GM12878 (cell line): ENCODE measurements around the gene SIGLEC14. TPM values are rescaled to one million over a fixed set of nuclear protein-coding genes. Genes with fewer than 3 reads are reported as not detected.

Source experiments
- ATAC-seq: fragments of 200-7000 bp; cut with Tn5 transposase; 3 replicates; pipeline ENCODE4 v1.9.1; 2020; ENCODE audit warnings: mild to moderate bottlenecking, moderate library complexity
- BruUV-seq: library from RNA; stranded (reverse); fragments of 400-500 nt; replicated peaks from 2 replicates; lab custom pipeline; 2021; lab: Mats Ljungman, UMichigan
- CTCF ChIA-PET: fragments of 300-600 bp; sonication (Branson Sonifier 250); formaldehyde crosslinking; extraction: SDS; loops from one replicate; lab custom pipeline; 2021; ENCODE audit warnings: inconsistent platforms; lab: Yijun Ruan, JAX
- POLR2A ChIA-PET: fragments of 350-600 bp; formaldehyde crosslinking; extraction: SDS; loops from one replicate; lab custom pipeline; 2021; ENCODE audit warnings: inconsistent platforms; lab: Charles Lee
- RAD21 ChIA-PET: fragments of 300-600 bp; sonication (Branson Sonifier 250); formaldehyde crosslinking; loops from one replicate; lab custom pipeline; 2023; ENCODE audit warnings: antibody characterized with exemption; ENCODE audit not compliant: unreplicated experiment; lab: Charles Lee
- SMC1A ChIA-PET: fragments of 300-600 bp; sonication (Branson Sonifier 250); formaldehyde crosslinking; loops from one replicate; lab custom pipeline; 2023; ENCODE audit not compliant: unreplicated experiment, uncharacterized antibody; lab: Charles Lee
- DNase-seq: peaks from one replicate; pipeline ENCODE4 v3.0.0-alpha.2; 2011; ENCODE audit warnings: low read depth, low spot score
- FAIRE-seq: peaks from 3 replicates; lab custom pipeline; 2011; peaks lifted over from hg19 to GRCh38; lab: Jason Lieb, UNC
- H2AFZ ChIP-seq: 2 replicates; pipeline ENCODE4 v1.6.0; 2011; ENCODE audit warnings: low read depth, low read length, control low read depth; ENCODE audit not compliant: control insufficient read depth
- H3K27ac ChIP-seq: 2 replicates; pipeline ENCODE4 v1.5.1; 2011; ENCODE audit warnings: control low read depth; ENCODE audit not compliant: control insufficient read depth, insufficient read depth
- H3K27me3 ChIP-seq, 2 experiments: replicated peaks in 1 of 2; 2 replicates each; pipeline versions ENCODE4 v1.6.0 to v1.6.1; 2011; ENCODE audit warnings: low read length in 1 of 2; ENCODE audit not compliant: control insufficient read depth in 2 of 2, insufficient read depth in 2 of 2
- H3K36me3 ChIP-seq, 2 experiments: 2 replicates each; pipeline ENCODE4 v1.5.1; 2011; ENCODE audit warnings: low read length in 1 of 2; ENCODE audit not compliant: control insufficient read depth in 2 of 2, insufficient read depth in 2 of 2
- H3K4me1 ChIP-seq: 2 replicates; pipeline ENCODE4 v1.6.1; 2011; ENCODE audit warnings: mild to moderate bottlenecking, low read length, moderate library complexity, mixed read lengths; ENCODE audit not compliant: control insufficient read depth, insufficient read depth
- H3K4me2 ChIP-seq: 2 replicates; pipeline ENCODE4 v1.6.0; 2011; ENCODE audit warnings: control low read depth; ENCODE audit not compliant: control insufficient read depth, insufficient read depth
- H3K4me3 ChIP-seq: fragments of 200-600 bp; sonication (generic); 2 replicates; pipeline ENCODE4 v1.5.1; 2016
- H3K79me2 ChIP-seq: 2 replicates; pipeline ENCODE4 v1.6.0; 2011; ENCODE audit warnings: low read length; ENCODE audit not compliant: control insufficient read depth, insufficient read depth
- H3K9ac ChIP-seq: 2 replicates; pipeline ENCODE4 v1.8.0; 2011; ENCODE audit warnings: low read length, control low read depth, mixed read lengths; ENCODE audit not compliant: control insufficient read depth, insufficient read depth
- H3K9me3 ChIP-seq: replicated peaks from 3 replicates; pipeline ENCODE4 v1.5.1; 2011; ENCODE audit warnings: mild to moderate bottlenecking, low read length; ENCODE audit not compliant: control insufficient read depth, insufficient read depth
- H4K20me1 ChIP-seq: 2 replicates; pipeline ENCODE4 v1.6.0; 2011; ENCODE audit not compliant: control insufficient read depth, insufficient read depth
- CHD2 ChIP-seq: IDR thresholded peaks from 2 replicates; pipeline ENCODE4 v1.6.1; 2011; ENCODE audit warnings: low read depth, low read length, improper control_type of control experiment, borderline replicate concordance
- CTCF ChIP-seq, 3 experiments: IDR thresholded peaks in 2 of 3; conservative IDR thresholded peaks in 1 of 3; 2 replicates each; pipeline ENCODE4 v1.5.1; 2011; ENCODE audit warnings: low read depth in 3 of 3, low read length in 3 of 3, mild to moderate bottlenecking in 3 of 3, control low read depth in 2 of 3, moderate library complexity in 2 of 3, inconsistent platforms in 1 of 3, mixed read lengths in 1 of 3; ENCODE audit not compliant: control insufficient read depth in 2 of 3, insufficient read depth in 1 of 3; ENCODE audit errors: extremely low read depth in 1 of 3
- IKZF1 ChIP-seq: fragments of 450-650 bp; conservative IDR thresholded peaks from 2 replicates; pipeline ENCODE4 v1.6.1; 2017; ENCODE audit warnings: antibody characterized with exemption, mild to moderate bottlenecking
- KDM1A ChIP-seq: fragments of 200-600 bp; sonication (generic); IDR thresholded peaks from 2 replicates; pipeline ENCODE4 v1.6.1; 2016; ENCODE audit warnings: borderline replicate concordance
- MEF2B ChIP-seq: fragments of 450-650 bp; IDR thresholded peaks from 2 replicates; pipeline ENCODE4 v1.6.1; 2018; ENCODE audit warnings: mild to moderate bottlenecking, moderate library complexity; ENCODE audit not compliant: partially characterized antibody, poor library complexity, severe bottlenecking
- SIN3A ChIP-seq: IDR thresholded peaks from 2 replicates; pipeline ENCODE4 v1.6.1; 2012; ENCODE audit warnings: low read depth, low read length, improper control_type of control experiment
- TCF7 ChIP-seq: IDR thresholded peaks from 2 replicates; pipeline ENCODE4 v1.6.1; 2014; ENCODE audit warnings: antibody characterized with exemption, borderline replicate concordance
- WGBS: methylation state at CpG from one replicate; pipeline ENCODE4 v1.1.6; 2016; ENCODE audit warnings: low lambda C conversion rate; ENCODE audit not compliant: insufficient replicate concordance, insufficient coverage; ENCODE audit errors: missing lambda C conversion rate; 5-methylcytosine and 5-hydroxymethylcytosine counted together
- in situ Hi-C: fragments of 300-500 bp; cut with MboI; formaldehyde crosslinking; loops from 9 replicates; pipeline ENCODE4 v1.14.3; 2018; ENCODE audit warnings: mixed read lengths
- intact Hi-C: fragments of 100-400 bp; cut with micrococcal nuclease; formaldehyde crosslinking; loops from one replicate; pipeline ENCODE4 v1.14.2; 2022; ENCODE audit not compliant: unreplicated experiment
- polyA plus RNA-seq, 11 experiments: library from polyadenylated mRNA; depleted of rRNA in 4 of 11; unstranded in 6 of 11; stranded (reverse) in 5 of 11; fragments of >200 nt; fragmentation: Nextera tagmentation in 4 of 11; fragmentation: Illumina TruSeq in 1 of 11; extraction: Ambion mirVana in 4 of 11; extraction: Trizol in 1 of 11; gene quantifications; 1 replicate in 1 of 11; 2 replicates in 10 of 11; pipeline versions ENCODE4 v1.2.1 to v1.2.3, GENCODE V29; 2011 to 2016; ENCODE audit warnings: inconsistent platforms in 2 of 11, missing spikeins in 2 of 11, low read depth in 1 of 11
- total RNA-seq, 4 experiments: library from RNA; depleted of rRNA in 3 of 4; stranded (reverse); fragments of >200 nt in 3 of 4; fragmentation: Illumina TruSeq in 1 of 4; extraction: Trizol in 1 of 4; gene quantifications; 2 replicates each; pipeline versions ENCODE4 v1.2.1 to v1.2.3, GENCODE V29; 2013 to 2021
- TF ChIP-seq, protein P1 (sequence below): fragments of 450-650 bp; IDR thresholded peaks from 2 replicates; pipeline ENCODE4 v1.6.1; 2014; ENCODE audit warnings: mild to moderate bottlenecking
- TF ChIP-seq, protein P2 (sequence below): fragments of 450-650 bp; IDR thresholded peaks from 2 replicates; pipeline ENCODE4 v1.6.1; 2017; ENCODE audit warnings: borderline replicate concordance

Gene SIGLEC14
- total and polyA plus RNA-seq, 10 of the 15 experiments (the other 5 are each of a cell fraction or from before 2014, with no cell fraction given) = 0.57 to 8.4 (median 4.6) TPM

- intact Hi-C loops (no loop called here), in situ Hi-C loops (no loop called here)
- Histone ChIP-seq H4K20me1 (no peaks in the 10 kb centered on the region), H3K9ac (no peak overlapping the region), H3K27me3 (no peaks in the 10 kb centered on the region), H2AFZ (no peak overlapping the region), H3K27ac (no peak overlapping the region), H3K4me3 (no peak overlapping the region), H3K4me1 (no peaks in the 10 kb centered on the region), H3K79me2 (no peaks in the 10 kb centered on the region), H3K9me3 (no peaks in the 10 kb centered on the region), H3K36me3 (no peaks in the 10 kb centered on the region), H3K4me2 (no peak overlapping the region)
- ChIA-PET CTCF (interaction anchor here (1.0 kb wide), 1 partner anchor 9 kb away, joined by 3 read pairs; no protein-coding TSS in a partner anchor), SMC1A (interaction anchor here (1.4 kb wide), 1 partner anchor 109 kb away, joined by 4 read pairs; no protein-coding TSS in a partner anchor), POLR2A (no interaction called here), RAD21 (no interaction called here)
- ATAC-seq (no peak), FAIRE-seq (no peak), DNase-seq (no peak)
- no peak for TF ChIP-seq CHD2
- TF ChIP-seq IKZF1 = no peak
- no peak for TF ChIP-seq MEF2B
- no peak for TF ChIP-seq KDM1A
- TF ChIP-seq TCF7 = no peak
- TF ChIP-seq, protein P1, sequence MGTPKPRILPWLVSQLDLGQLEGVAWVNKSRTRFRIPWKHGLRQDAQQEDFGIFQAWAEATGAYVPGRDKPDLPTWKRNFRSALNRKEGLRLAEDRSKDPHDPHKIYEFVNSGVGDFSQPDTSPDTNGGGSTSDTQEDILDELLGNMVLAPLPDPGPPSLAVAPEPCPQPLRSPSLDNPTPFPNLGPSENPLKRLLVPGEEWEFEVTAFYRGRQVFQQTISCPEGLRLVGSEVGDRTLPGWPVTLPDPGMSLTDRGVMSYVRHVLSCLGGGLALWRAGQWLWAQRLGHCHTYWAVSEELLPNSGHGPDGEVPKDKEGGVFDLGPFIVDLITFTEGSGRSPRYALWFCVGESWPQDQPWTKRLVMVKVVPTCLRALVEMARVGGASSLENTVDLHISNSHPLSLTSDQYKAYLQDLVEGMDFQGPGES = no peak
- BruUV-seq = no TSS peak
- WGBS = under 1% methylated on average over 3 of the region's 3 CpGs
Observed at GRCh38 chr19:51668216-51668615, 21.6 kb upstream of the SIGLEC14 start.

DNA sequence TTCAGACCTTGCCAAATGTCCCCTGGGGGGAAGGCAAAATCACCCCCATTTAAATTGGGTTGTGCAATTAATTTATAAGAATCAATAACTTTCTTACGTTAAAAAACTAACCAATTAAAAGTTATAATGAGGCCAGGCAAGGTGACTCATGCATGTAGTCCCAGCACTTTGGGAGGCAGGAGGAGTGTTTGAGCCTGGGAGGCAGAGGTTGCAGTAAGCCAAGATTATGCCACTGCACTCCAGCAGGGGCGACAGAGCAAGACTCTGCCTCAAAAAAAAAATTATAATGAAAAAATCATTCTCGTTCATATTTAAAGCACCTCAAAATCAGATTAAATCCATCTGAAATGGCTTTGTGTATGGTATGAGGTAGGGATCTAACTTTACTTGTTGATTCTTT, 18.4 kb upstream of the SIGLEC14 start:
- CTCF ChIA-PET = no interaction called here
- H3K79me2 ChIP-seq = no peaks in the 10 kb centered on the region
- H3K27me3 ChIP-seq = no peaks in the 10 kb centered on the region
- no peak overlapping the region for H2AFZ ChIP-seq
- H3K27ac ChIP-seq = no peak overlapping the region
- H3K4me1 ChIP-seq = no peaks in the 10 kb centered on the region
- BruUV-seq = no TSS peak
- intact Hi-C loops (no loop called here), in situ Hi-C loops (loop anchor here (5.0 kb wide), 1 partner anchor 328 kb away; no protein-coding TSS in a partner anchor)
- DNase-seq (no peak), FAIRE-seq (no peak), ATAC-seq (no peak)
- TF ChIP-seq CTCF (IDR thresholded peaks at IDR 0.05 in 2 of 3, conservative IDR thresholded peaks at IDR 0.05 in 1 of 3; ENCODE audit: control insufficient read depth in 2 of 3, extremely low read depth in 1 of 3, insufficient read depth in 1 of 3, low read depth in 3 of 3, low read length in 3 of 3) = peak in 1 of 3 experiments; percentile 21; a peak in 1 of 6 replicates
- TF ChIP-seq, protein P2, sequence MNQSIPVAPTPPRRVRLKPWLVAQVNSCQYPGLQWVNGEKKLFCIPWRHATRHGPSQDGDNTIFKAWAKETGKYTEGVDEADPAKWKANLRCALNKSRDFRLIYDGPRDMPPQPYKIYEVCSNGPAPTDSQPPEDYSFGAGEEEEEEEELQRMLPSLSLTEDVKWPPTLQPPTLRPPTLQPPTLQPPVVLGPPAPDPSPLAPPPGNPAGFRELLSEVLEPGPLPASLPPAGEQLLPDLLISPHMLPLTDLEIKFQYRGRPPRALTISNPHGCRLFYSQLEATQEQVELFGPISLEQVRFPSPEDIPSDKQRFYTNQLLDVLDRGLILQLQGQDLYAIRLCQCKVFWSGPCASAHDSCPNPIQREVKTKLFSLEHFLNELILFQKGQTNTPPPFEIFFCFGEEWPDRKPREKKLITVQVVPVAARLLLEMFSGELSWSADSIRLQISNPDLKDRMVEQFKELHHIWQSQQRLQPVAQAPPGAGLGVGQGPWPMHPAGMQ = no peak
- no peak for TF ChIP-seq SIN3A
- RAD21 ChIA-PET = no interaction called here
- H3K4me2 ChIP-seq = no peak overlapping the region
- SMC1A ChIA-PET = no interaction called here
- 15% methylated on average over 3 of the region's 3 CpGs for WGBS
- no peaks in the 10 kb centered on the region for H3K36me3 ChIP-seq
- H4K20me1 ChIP-seq = no peaks in the 10 kb centered on the region
- no peaks in the 10 kb centered on the region for H3K9me3 ChIP-seq
- POLR2A ChIA-PET = no interaction called here
- H3K4me3 ChIP-seq = no peak overlapping the region
- H3K9ac ChIP-seq = no peak overlapping the region
